ENCODE measurements around the gene NFIX. TPM values are rescaled to one million over a fixed set of nuclear protein-coding genes. Genes with fewer than 3 reads are reported as not detected.

Gene NFIX
- polyA plus RNA-seq, 1 donor (not counting 4 experiments of a cell fraction or from before 2014, with no cell fraction given): 5.2 TPM

DNA sequence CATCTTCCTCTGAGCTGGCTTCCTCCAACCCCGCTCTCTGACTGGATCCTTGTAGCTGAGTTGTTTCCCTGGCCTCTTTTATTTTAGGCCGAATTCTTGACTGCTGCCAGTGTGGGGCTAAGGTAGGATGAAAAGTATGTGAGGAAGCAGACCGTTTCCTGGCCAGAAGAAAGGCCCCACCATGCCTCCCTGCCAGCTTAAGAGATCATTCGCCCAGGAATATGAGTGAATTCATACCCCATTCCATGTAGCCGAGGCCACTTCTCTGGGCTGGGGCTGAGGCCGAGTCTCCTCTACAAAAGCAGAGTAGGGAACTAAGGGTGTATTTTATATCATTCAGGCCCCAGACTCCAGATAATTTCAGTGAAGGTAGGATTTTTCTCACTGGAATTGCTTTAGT, 32.3 kb downstream of the NFIX start:
- Histone ChIP-seq H3K4me3 (ENCODE audit: control insufficient read depth in 2 of 3, extremely low read depth in 1 of 3, insufficient read depth in 2 of 3, low read depth in 1 of 3, low read length in 3 of 3) (peak overlapping the region in 2 of 3 experiments; percentile 63 to 70), H3K79me2 (ENCODE audit: control insufficient read depth, insufficient read depth, low read length) (peaks cover 77% of the 10 kb centered on the region), H3K9me3 (ENCODE audit: control insufficient read depth, low read depth, low read length) (no peaks in the 10 kb centered on the region), H3K36me3 (ENCODE audit: control insufficient read depth in 2 of 2, extremely low read depth in 1 of 2, insufficient read depth in 2 of 2, low read length in 2 of 2) (peaks cover 0 to 26% of the 10 kb centered on the region in 2 experiments), H2AFZ (ENCODE audit: control insufficient read depth, low read length) (no peak overlapping the region), H3K27ac (ENCODE audit: control insufficient read depth, insufficient read depth, low read length) (peak overlapping the region; percentile 83), H3K9me1 (ENCODE audit: control insufficient read depth, extremely low read depth, insufficient read depth, low read length) (peaks cover 1% of the 10 kb centered on the region), H4K20me1 (ENCODE audit: control insufficient read depth, extremely low read depth, insufficient read depth, low read length) (no peaks in the 10 kb centered on the region), H3K9ac (ENCODE audit: control insufficient read depth, extremely low read depth, insufficient read depth, low read length) (peak overlapping the region; percentile 78), H3K4me2 (ENCODE audit: control insufficient read depth, extremely low read depth, insufficient read depth, low read depth, low read length) (peak overlapping the region; percentile 100), H3K27me3 (ENCODE audit: control insufficient read depth, extremely low read depth, insufficient read depth, low read length) (no peaks in the 10 kb centered on the region), H3K4me1 (ENCODE audit: control insufficient read depth, extremely low read depth, insufficient read depth, low read length) (peaks cover 83% of the 10 kb centered on the region)
- TF ChIP-seq EZH2 (IDR thresholded peaks at IDR 0.05; ENCODE audit: low read length) (no peak), CTCF (optimal IDR thresholded peaks at IDR 0.05 in 1 of 3, IDR thresholded peaks at IDR 0.05 in 1 of 3, conservative IDR thresholded peaks at IDR 0.05 in 1 of 3; ENCODE audit: extremely low read depth in 1 of 3, insufficient read depth in 2 of 3, low read length in 3 of 3) (no peak)
- dilution Hi-C loops (cut with MboI; ENCODE audit: extremely low pct_ligation_motif_present, low sequenced_read_pairs): no loop called here
- DNase-seq (ENCODE audit: low read depth, low spot score) (no peak), FAIRE-seq (no peak)

DNA sequence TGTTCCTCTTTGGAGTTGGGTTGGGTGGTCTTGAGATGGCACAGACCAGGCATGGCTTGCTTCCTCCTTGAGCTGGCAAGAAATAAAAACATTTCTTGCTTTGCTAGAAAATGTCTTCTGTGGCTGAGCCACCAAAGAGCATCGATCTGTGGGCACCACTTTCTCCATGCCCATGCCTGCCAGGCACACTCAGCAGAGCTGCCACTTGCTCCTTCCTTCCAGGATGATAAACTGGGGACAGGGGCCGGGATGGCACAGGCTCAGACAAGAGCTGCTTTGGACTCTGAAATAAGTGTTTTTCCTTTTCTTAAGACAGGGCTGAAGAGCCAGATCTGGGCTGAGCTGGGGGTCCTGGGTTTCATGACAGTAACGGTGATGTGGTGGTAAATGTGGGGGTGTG, 32.8 kb downstream of the NFIX start:
- no peak for DNase-seq (ENCODE audit: low read depth, low spot score)
- no peak for FAIRE-seq
- no peak for TF ChIP-seq CTCF (optimal IDR thresholded peaks at IDR 0.05 in 1 of 3, IDR thresholded peaks at IDR 0.05 in 1 of 3, conservative IDR thresholded peaks at IDR 0.05 in 1 of 3; ENCODE audit: extremely low read depth in 1 of 3, insufficient read depth in 2 of 3, low read length in 3 of 3)
- no peak for TF ChIP-seq EZH2 (IDR thresholded peaks at IDR 0.05; ENCODE audit: low read length)
- peaks cover 3% of the 10 kb centered on the region for H3K9me1 ChIP-seq (ENCODE audit: control insufficient read depth, extremely low read depth, insufficient read depth, low read length)
- H3K79me2 ChIP-seq (ENCODE audit: control insufficient read depth, insufficient read depth, low read length): peaks cover 82% of the 10 kb centered on the region
- H3K4me3 ChIP-seq (ENCODE audit: control insufficient read depth in 2 of 3, extremely low read depth in 1 of 3, insufficient read depth in 2 of 3, low read depth in 1 of 3, low read length in 3 of 3): no peak overlapping the region
- no peaks in the 10 kb centered on the region for H3K27me3 ChIP-seq (ENCODE audit: control insufficient read depth, extremely low read depth, insufficient read depth, low read length)
- no peaks in the 10 kb centered on the region for H3K9me3 ChIP-seq (ENCODE audit: control insufficient read depth, low read depth, low read length)
- peaks cover 0 to 31% of the 10 kb centered on the region in 2 experiments for H3K36me3 ChIP-seq (ENCODE audit: control insufficient read depth in 2 of 2, extremely low read depth in 1 of 2, insufficient read depth in 2 of 2, low read length in 2 of 2)
- H2AFZ ChIP-seq (ENCODE audit: control insufficient read depth, low read length): no peak overlapping the region
- peaks cover 88% of the 10 kb centered on the region for H3K4me1 ChIP-seq (ENCODE audit: control insufficient read depth, extremely low read depth, insufficient read depth, low read length)
- dilution Hi-C loops (cut with MboI; ENCODE audit: extremely low pct_ligation_motif_present, low sequenced_read_pairs): no loop called here
- H3K27ac ChIP-seq (ENCODE audit: control insufficient read depth, insufficient read depth, low read length): no peak overlapping the region
- H3K9ac ChIP-seq (ENCODE audit: control insufficient read depth, extremely low read depth, insufficient read depth, low read length): peak overlapping the region; percentile 78
- peak overlapping the region; percentile 100 for H3K4me2 ChIP-seq (ENCODE audit: control insufficient read depth, extremely low read depth, insufficient read depth, low read depth, low read length)
- no peaks in the 10 kb centered on the region for H4K20me1 ChIP-seq (ENCODE audit: control insufficient read depth, extremely low read depth, insufficient read depth, low read length)
